Measurements from ENCODE around the gene SENP1. TPM values are rescaled to one million over a fixed set of nuclear protein-coding genes. Genes with fewer than 3 reads are reported as not detected.

Gene SENP1
- total RNA-seq, 1 donor from 2014 or later, result 31.2 TPM

DNA sequence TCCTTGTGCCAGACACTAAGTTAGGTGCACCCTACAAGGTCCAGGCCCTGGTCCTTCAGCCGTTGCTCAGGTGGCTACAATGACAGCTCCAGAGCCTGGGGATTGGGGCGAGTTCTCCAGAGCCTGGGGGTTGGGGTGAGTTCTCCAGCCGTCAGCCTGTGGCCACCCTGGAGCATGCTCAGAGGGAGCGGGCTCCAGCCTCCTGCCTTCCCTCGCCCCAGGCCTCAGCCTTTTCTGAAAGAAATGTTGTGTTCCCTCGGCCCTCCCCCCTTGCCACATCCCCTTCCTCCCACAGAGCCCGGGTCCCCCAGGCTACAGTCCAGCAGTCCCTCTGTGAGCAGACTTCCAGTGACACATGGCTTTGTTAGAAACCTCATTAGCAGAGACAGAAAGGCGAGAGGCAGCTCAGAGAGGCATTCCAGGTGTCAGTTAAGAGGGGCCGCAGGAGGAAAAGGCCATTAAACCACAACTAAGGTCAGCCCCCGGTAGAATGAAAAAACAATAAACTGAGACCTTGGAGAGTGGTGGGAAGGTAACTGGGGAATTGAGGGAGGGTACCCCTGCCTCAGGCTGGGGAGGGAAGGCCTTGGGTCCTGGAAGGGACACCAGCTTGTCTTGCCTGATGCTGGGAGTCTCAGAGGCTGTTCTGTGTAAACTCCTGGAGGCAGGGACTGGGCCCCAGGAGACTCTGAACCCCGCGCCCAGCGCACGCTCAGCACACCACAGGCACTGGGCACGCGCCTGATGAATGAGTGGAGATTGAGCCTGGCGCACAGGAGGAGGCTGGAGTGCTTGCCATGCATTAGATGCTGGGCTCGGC, 78.5 kb downstream of the SENP1 start:
- DNase-seq (ENCODE audit: low spot score), result no peak
- H3K27me3 Mint-ChIP-seq (ENCODE audit: unreplicated experiment), result peaks cover 38% of the 10 kb centered on the region
- H3K36me3 Mint-ChIP-seq (ENCODE audit: low read depth, unreplicated experiment), result no peaks in the 10 kb centered on the region
- H3K4me1 Mint-ChIP-seq (ENCODE audit: unreplicated experiment), result peaks cover 24% of the 10 kb centered on the region
- TF ChIP-seq, protein P1, sequence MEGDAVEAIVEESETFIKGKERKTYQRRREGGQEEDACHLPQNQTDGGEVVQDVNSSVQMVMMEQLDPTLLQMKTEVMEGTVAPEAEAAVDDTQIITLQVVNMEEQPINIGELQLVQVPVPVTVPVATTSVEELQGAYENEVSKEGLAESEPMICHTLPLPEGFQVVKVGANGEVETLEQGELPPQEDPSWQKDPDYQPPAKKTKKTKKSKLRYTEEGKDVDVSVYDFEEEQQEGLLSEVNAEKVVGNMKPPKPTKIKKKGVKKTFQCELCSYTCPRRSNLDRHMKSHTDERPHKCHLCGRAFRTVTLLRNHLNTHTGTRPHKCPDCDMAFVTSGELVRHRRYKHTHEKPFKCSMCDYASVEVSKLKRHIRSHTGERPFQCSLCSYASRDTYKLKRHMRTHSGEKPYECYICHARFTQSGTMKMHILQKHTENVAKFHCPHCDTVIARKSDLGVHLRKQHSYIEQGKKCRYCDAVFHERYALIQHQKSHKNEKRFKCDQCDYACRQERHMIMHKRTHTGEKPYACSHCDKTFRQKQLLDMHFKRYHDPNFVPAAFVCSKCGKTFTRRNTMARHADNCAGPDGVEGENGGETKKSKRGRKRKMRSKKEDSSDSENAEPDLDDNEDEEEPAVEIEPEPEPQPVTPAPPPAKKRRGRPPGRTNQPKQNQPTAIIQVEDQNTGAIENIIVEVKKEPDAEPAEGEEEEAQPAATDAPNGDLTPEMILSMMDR (IDR thresholded peaks at IDR 0.05; ENCODE audit: unreplicated experiment), result no peak
- H3K27ac Mint-ChIP-seq (ENCODE audit: unreplicated experiment), result no peak overlapping the region
- H3K4me3 Mint-ChIP-seq (ENCODE audit: unreplicated experiment), result no peak overlapping the region
- H3K9me3 Mint-ChIP-seq (ENCODE audit: unreplicated experiment), result no peaks in the 10 kb centered on the region

DNA sequence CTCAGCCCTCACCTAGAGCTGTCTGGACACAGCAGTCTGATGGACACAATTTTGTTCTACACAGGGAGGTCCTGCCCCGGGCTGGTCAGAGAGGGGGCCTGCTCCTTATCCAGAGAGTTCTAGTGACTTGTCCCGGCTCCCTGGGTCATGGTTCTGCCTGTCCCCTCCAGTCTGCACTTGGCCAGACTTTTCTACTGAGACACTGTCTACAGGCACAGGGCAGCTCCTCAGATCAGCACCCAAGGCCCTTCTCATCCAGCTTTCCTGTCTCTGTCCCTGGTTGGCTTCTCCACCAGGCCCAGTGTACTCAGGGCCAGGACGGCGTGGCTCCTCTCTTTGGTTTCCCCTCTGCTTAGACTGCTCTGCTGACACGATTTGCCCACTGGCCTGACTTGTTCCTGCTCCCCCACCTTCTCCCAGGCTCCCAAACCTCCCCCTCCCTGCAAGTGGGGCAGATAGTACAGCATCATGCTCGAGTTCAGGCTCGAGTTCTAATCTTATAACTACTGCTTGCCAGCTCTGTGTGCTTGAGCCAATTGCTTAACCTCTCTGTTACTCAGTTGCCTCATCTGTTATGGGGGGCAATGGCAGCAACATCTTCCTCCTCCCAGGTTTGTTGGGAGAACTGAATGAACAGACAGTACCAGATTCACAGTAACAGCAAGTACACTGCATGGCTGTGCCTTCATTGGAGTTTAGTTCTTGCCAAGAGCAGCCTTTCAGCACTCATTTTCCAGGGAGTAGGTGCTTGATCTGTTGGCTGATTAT, 79.6 kb downstream of the SENP1 start:
- H3K27me3 Mint-ChIP-seq (ENCODE audit: unreplicated experiment), result peaks cover 36% of the 10 kb centered on the region
- peaks cover 5% of the 10 kb centered on the region for H3K36me3 Mint-ChIP-seq (ENCODE audit: low read depth, unreplicated experiment)
- TF ChIP-seq, protein P1 (IDR thresholded peaks at IDR 0.05; ENCODE audit: unreplicated experiment), result no peak
- peaks cover 31% of the 10 kb centered on the region for H3K4me1 Mint-ChIP-seq (ENCODE audit: unreplicated experiment)
- H3K4me3 Mint-ChIP-seq (ENCODE audit: unreplicated experiment), result no peak overlapping the region
- no peaks in the 10 kb centered on the region for H3K9me3 Mint-ChIP-seq (ENCODE audit: unreplicated experiment)
- no peak overlapping the region for H3K27ac Mint-ChIP-seq (ENCODE audit: unreplicated experiment)
- no peak for DNase-seq (ENCODE audit: low spot score)

DNA sequence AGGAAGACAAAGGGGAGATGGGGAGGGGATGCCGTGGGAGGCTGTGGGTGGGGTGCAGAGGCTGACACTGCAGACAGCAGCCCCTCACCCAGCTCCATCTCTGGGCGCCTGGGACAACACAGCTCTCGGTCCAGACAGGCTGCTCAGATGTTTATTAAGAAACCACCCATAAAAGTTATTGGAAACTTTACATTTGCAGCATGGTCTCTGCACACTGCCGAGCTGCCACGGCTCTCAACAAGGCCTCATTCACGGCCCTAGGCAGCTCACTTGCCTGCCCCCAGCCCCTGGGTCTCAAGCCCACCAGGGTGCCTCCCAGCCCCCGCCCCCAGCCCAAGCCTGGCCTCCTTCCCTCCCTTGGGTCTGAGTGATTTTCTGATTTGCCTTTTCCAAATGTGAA, 80.6 kb downstream of the SENP1 start:
- H3K9me3 Mint-ChIP-seq (ENCODE audit: unreplicated experiment), result no peaks in the 10 kb centered on the region
- no peak for DNase-seq (ENCODE audit: low spot score)
- TF ChIP-seq, protein P1 (IDR thresholded peaks at IDR 0.05; ENCODE audit: unreplicated experiment), result no peak
- peaks cover 38% of the 10 kb centered on the region for H3K27me3 Mint-ChIP-seq (ENCODE audit: unreplicated experiment)
- H3K4me1 Mint-ChIP-seq (ENCODE audit: unreplicated experiment), result peaks cover 31% of the 10 kb centered on the region
- no peak overlapping the region for H3K4me3 Mint-ChIP-seq (ENCODE audit: unreplicated experiment)
- H3K36me3 Mint-ChIP-seq (ENCODE audit: low read depth, unreplicated experiment), result peaks cover 5% of the 10 kb centered on the region
- H3K27ac Mint-ChIP-seq (ENCODE audit: unreplicated experiment), result no peak overlapping the region

DNA sequence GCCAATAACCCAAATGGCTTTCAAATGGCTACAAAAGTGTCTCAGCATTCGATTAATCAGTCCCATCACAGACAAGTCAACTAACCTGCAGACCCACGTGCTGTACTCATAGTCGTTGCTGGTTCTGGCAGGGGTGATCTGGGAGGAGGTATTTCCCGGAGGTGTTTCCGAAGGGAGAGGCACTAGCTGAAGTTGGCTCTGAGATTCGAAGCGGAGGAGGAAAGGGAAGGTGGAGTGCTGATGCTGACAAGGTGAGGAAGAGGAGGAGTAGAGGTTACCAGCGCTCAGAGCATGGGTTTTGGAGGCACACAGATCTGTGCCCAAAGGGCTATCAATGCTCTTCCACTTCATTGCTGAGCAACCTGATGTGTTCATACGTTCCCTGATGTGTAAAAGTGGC, 81.1 kb downstream of the SENP1 start:
- Mint-ChIP-seq H3K4me3 (ENCODE audit: unreplicated experiment) (no peak overlapping the region), H3K27ac (ENCODE audit: unreplicated experiment) (no peak overlapping the region), H3K36me3 (ENCODE audit: low read depth, unreplicated experiment) (peaks cover 5% of the 10 kb centered on the region), H3K27me3 (ENCODE audit: unreplicated experiment) (peaks cover 36% of the 10 kb centered on the region), H3K4me1 (ENCODE audit: unreplicated experiment) (peaks cover 27% of the 10 kb centered on the region), H3K9me3 (ENCODE audit: unreplicated experiment) (no peaks in the 10 kb centered on the region)
- no peak for DNase-seq (ENCODE audit: low spot score)
- TF ChIP-seq, protein P1 (IDR thresholded peaks at IDR 0.05; ENCODE audit: unreplicated experiment), result no peak

DNA sequence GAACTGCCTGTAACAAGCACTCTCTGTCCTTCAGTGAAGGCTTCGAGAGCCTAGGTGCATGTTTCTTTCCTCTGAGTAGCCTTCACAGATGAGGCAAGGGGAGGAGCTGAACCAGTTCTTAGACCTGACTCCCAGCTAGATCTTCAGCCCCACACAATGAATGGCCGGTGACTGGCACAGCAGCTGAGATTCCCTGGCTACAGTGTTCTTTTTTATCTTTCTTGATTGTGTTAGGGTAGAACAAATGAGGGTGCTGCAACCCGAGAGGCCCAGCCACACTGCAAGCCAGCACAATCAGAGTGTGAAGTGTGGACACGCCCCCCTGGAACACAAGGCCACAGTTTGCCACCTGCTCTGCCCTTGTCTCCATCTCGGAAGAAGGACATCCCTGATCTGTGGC, 82.5 kb downstream of the SENP1 start:
- Mint-ChIP-seq H3K27ac (ENCODE audit: unreplicated experiment) (no peak overlapping the region), H3K9me3 (ENCODE audit: unreplicated experiment) (no peaks in the 10 kb centered on the region), H3K27me3 (ENCODE audit: unreplicated experiment) (peaks cover 27% of the 10 kb centered on the region), H3K36me3 (ENCODE audit: low read depth, unreplicated experiment) (peaks cover 5% of the 10 kb centered on the region), H3K4me1 (ENCODE audit: unreplicated experiment) (peaks cover 25% of the 10 kb centered on the region), H3K4me3 (ENCODE audit: unreplicated experiment) (no peak overlapping the region)
- no peak for DNase-seq (ENCODE audit: low spot score)
- TF ChIP-seq, protein P1 (IDR thresholded peaks at IDR 0.05; ENCODE audit: unreplicated experiment), result no peak

Data from endothelial cell (in vitro differentiated cells).